Embryonic facial prominence (tissue), 1 donor: ENCODE data around the gene CDC6.

Experiments
- DNase-seq: peaks from one replicate; pipeline ENCODE4 v3.0.0-alpha.2; 2016; ENCODE audit errors: extremely low spot score

The CDC6 gene

GRCh38 chr17:40340880-40341807, 53.5 kb downstream of the CDC6 start:
- DNase-seq = no peak

GRCh38 chr17:40341808-40342503, 54.3 kb downstream of the CDC6 start:
- no peak for DNase-seq

GRCh38 chr17:40342504-40343218, 55.0 kb downstream of the CDC6 start:
- no peak for DNase-seq

GRCh38 chr17:40343219-40344119, 55.8 kb downstream of the CDC6 start:
- DNase-seq = no peak

- no peak for DNase-seq
Observed at GRCh38 chr17:40344421-40345160, 56.9 kb downstream of the CDC6 start.

- no peak for DNase-seq
Observed at GRCh38 chr17:40345161-40345993, 57.7 kb downstream of the CDC6 start.

GRCh38 chr17:40345994-40346764, 58.5 kb downstream of the CDC6 start:
- no peak for DNase-seq

GRCh38 chr17:40346765-40347158, 59.1 kb downstream of the CDC6 start:
- no peak for DNase-seq

- DNase-seq = no peak
Observed at GRCh38 chr17:40347319-40348135, 59.8 kb downstream of the CDC6 start.

- DNase-seq = no peak
Observed at GRCh38 chr17:40348136-40348504, 60.4 kb downstream of the CDC6 start.

- no peak for DNase-seq
Observed at GRCh38 chr17:40348562-40349476, 61.1 kb downstream of the CDC6 start.

- DNase-seq = no peak
Observed at GRCh38 chr17:40349477-40349894, 61.8 kb downstream of the CDC6 start.

- peak; percentile 79 for DNase-seq
Observed at GRCh38 chr17:40349895-40350688, 62.4 kb downstream of the CDC6 start.

GRCh38 chr17:40350689-40351358, 63.1 kb downstream of the CDC6 start:
- peak; percentile 18 for DNase-seq
